Activated CD8-positive, alpha-beta memory T cell treated with anti-CD3 and anti-CD28 coated beads, Interleukin-2, amount 50 U/mL, for 1 hour (primary cell): ENCODE data around the gene QTRT2.

Experiments
- DNase-seq: peaks from one replicate; pipeline ENCODE4 v3.0.0-alpha.2; 2020; ENCODE audit errors: extremely low read depth

The QTRT2 gene

GRCh38 chr3:114056130-114057010, at the start of gene QTRT2, which contains the start of gene CCDC191:
Gene QTRT2 (plus strand): TSS chr3:114056737. CDS start chr3:114065258, 8,521 bp downstream.
Gene CCDC191 (minus strand): TSS chr3:114056526. CDS start chr3:114056466, 60 bp downstream.
- peak; percentile 97 for DNase-seq

DNA sequence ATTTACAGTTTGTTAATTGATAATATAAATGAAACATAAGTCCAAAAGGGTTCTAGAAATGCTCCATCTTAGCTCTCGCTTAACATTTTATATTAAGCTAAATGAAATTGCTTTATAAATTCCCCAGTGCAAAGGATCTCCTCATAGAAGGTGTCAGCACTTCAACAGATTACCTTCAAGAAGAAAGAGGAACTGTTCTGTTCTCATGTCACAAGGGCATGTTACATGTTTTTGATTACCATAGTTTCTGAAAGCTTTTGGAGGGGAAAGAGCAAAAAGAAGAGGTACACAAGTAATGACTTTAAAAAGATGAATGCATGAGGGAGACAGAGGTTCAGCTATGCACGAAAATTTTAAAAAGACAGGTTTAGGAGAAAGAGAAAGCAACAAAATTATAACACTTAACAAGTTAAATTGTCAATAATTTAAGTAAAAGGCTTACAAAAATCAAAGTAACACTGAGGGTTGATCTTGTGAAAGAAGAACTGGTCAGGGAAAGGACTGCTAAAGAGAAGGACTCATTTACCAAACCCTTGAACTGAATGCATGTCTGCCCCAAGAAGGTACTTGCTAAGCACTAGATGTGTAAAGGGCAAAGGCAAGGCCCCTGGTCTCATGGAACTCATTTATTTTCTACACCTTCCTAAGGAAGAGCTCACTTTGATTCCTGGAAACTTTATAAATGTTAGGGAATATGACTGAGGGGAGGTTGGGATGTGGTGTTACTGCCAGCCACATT, 45.3 kb upstream of the QTRT2 start:
- no peak for DNase-seq

- no peak for DNase-seq
Measured at GRCh38 chr3:114014211-114014610, 42.3 kb upstream of the QTRT2 start.

GRCh38 chr3:114019486-114019885, 37.1 kb upstream of the QTRT2 start:
- DNase-seq, result no peak

DNA sequence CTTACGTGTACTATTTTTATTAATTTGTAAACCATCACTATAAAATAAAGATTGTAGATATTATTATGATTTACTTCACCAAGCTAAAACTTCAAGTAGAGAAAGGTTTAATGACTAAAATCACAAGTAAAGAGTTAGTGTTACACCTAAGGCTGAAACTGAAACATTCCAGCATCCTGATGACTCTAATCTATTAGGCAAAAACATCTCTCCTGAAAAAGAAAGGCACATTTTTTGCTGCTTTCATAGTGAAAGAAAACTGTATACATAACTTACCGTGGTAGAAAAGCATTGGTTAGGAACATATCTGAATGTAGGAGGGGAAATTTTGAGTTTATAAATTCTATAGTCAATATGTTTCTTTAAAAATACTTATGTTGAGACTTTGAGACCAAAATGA, 35.6 kb upstream of the QTRT2 start:
- no peak for DNase-seq

DNA sequence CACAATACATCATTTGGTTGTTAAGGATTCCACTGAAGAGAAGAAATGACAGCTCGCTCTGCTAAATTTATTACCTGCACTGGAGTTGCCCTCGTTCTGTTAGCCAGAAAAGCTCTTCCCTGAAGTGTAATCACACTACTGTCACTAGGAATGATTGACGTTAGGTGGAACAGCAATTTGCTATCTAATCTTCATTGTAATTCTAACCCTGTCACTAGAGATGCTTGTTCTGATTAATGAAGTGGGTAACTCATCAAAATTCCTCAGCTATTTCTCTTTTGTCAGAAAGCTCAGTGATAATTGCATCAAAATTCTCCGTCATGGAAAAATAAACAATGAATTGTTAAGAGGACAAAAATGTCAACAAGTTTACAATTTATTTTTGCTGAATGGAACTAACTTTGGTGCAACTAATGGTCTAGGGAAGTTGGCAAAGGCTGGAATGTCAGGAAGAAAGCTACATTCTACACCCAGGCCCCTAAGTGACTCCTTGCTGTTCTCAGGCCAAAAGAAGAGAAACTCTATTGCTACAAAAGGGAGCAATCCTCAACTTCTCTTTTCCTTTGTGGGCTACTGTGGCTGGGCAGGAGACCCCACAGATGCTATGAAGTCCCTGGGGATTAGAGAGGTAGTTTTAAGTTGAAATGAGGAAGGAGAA, 34.3 kb upstream of the QTRT2 start:
- DNase-seq, result no peak

- no peak for DNase-seq
Measured at GRCh38 chr3:114025451-114025850, 31.1 kb upstream of the QTRT2 start.

GRCh38 chr3:114026331-114026730, 30.2 kb upstream of the QTRT2 start:
- DNase-seq, result no peak

- no peak for DNase-seq
Measured at GRCh38 chr3:114033721-114034120, 22.8 kb upstream of the QTRT2 start.

DNA sequence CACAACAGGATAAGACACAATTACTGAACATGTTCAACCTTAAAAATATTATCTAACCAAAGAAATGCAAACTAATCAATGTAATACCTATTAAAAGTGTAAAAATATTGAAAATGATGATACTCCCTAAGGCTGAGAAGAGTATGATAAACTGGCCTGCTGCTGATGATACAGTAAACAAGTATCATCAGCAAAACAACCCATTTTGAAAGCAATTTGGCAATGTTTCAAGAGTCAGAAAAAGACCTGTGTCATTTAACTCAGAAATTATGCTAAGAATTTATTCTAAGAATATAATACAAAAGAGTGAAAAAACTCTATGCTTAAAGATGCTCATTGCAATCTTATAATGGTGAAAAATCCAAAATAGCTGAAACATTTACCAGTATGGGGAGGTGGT, 22.3 kb upstream of the QTRT2 start:
- DNase-seq, result no peak

DNA sequence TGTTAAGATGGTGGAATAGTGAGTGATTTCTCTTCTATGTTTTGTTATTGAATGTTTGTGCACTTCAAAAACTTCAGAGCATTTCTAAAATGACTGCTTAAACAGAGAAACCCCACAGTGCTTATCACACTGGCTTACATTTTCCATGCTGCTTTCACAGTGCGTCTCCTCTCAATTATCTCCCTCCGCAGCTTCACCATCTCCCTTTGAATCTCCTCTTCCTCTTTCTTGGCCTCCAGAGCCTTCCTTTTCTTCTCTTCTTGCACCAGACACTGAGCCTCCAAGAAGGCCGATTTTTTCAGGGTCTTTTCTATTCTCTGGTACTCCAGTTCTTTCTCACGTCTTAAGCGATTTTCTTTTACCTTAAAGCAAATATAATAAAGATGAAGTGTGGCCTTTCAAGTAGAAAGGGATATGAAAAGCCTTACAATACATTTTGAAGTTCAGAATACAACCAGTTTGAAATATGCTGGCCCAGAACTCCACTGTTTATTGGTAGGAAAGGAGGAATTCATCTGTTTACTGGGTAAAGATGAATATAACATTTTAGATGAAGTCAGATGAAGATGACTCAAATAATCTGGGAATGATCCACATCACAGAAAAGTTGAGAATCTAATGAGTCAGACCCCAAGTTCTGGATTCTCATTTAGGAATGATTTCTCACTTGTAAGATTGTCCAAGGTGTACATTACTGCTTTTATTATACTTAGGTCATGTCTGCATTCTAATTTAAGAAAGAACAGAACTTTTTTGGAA, 21.6 kb upstream of the QTRT2 start:
- no peak for DNase-seq

DNA sequence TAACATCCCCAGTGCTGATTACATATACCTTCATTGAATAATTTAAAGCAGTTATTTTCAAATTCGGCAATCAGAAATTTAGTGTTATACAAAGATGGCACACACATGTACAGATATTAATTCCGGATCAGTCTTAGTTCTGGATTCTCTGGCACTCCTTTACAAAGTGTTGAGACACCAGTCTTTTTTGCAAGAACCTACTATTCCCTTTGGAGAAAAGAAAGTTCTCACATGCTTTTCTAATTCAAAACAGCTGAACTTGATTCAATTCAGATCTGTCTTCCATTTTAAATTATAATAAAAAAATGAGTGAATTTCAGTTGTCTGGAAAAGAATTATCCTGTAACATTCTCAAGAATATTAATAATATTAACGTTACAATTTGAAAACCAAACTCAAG, 20.6 kb upstream of the QTRT2 start:
- no peak for DNase-seq

DNA sequence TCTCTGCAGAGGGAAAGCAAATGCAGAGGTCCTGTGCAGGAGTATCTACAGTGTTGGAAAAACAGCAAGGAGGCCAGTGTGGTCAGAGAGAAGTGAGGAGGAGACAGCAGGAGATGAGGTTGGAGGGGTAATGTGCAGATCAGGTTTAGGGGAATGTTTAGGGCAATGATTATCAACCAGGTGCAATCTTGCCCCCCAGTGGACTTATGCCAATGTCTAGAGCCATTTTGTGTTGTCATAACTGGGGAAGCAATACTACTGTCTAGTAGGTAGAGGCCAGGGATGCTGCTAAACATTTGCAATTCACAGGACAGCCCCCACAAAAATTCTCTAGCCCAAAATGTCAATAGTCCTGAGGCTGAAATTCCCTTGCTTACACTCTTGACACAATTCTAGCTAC, 13.3 kb upstream of the QTRT2 start:
- no peak for DNase-seq

- DNase-seq, result no peak
Measured at GRCh38 chr3:114052216-114052615, 4.3 kb upstream of the QTRT2 start.

DNA sequence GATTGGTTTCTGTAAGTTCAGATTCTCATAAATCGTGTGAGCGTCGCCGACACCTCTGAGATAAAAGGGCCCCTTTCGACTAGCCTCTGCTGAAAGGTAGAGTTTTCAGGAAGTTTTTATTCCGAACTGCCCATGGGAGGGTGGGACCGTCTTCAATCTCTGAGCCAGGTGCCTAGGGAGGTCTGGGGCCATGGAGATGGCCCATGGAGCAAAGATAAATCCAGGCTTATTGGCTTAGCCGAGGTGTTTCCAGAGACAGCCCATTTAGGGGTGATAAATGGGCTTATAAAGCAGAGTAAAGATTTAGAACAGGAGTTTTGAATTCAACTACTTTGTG, 442 bp downstream of the QTRT2 start:
- DNase-seq, result no peak

GRCh38 chr3:114058646-114059045, 2.1 kb downstream of the QTRT2 start:
- no peak for DNase-seq

DNA sequence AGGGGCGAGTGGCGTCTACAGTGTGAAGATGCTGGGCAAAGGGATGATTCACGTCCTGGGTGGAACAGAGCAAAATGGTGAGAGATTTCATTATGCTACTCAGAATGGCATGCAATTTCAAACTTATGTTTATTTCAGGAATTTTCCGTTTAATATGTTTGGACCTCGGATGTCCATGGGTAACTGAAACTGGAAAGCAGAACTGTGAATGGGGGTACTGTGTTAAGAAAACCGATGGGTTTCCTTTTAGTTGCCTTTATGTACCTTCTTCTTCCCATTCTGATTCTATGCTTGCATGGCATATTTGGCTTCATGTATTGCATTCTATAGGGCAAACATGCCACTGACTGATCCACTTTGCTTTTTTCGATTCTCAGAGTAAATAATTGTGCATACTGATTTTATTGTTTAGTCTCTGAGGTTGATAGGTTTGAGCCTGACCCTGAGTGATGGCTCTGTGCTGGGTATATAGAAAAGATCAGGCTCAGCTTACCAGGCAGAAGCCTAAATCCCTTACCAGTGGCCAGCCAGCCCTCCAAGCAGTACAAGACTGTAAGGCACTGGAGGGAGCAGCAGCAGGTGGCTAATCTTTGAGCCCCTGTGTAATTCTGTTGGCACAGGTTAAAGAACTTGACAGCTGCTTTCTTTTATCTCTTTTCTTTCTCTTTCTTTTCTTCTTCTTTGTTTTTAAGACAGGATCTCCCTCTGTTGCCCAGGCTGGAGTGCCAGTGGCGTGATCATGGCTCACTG, 4.5 kb downstream of the QTRT2 start:
- no peak for DNase-seq

- no peak for DNase-seq
Measured at GRCh38 chr3:114067804-114068203, 11.3 kb downstream of the QTRT2 start.

DNA sequence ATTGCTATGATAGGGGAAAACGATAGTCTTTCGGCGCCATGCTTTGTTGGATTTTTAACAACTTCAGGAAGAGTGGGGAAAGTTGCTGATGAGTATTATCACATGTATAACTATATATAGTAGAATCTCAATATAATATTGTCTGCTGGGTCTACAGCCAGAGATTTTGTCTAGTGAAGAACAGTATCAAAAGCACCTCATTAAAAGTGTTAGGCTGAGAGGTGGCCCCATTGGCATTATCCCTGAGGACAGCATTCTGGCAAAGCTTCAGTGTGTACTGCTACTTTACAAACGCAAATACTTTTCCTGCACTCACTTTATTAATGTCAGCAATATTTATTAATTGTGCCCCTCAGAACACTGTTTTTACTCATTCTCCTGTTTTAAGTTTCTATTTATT, 11.8 kb downstream of the QTRT2 start:
- no peak for DNase-seq

DNA sequence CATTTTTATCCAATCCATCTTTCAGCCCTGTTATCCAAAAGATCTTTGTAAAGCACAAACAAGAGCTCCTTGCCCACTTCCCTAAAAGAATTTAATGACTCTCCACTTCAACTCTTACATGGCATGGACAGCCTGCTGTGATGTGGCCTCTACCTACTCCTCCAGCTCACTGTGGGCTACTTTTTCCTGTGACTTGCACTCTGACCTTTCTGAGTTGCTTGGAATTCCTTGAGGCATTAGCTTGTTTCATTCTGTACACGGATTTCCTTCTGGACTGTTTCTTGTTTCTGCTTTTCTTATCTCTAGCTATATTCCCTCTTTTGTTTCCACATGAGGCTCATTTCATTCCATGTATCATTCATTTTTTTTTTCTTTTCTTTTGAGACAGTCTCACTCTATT, 15.2 kb downstream of the QTRT2 start:
- no peak for DNase-seq

DNA sequence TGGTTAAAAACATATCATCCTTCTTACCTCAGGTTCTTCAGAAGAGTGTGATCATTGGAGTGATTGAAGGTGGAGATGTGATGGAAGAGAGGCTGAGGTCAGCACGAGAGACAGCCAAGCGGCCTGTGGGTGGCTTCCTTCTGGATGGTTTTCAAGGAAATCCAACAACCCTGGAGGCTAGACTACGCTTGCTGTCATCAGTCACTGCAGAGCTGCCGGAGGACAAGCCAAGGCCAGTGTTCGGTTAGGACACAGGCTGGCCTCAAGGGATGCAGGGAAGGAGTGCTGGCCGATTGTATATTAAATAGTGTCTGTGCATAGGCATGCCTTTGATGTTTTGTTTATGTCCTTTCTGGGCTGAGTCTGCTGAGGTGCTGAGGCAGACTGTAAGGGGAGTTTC, 20.2 kb downstream of the QTRT2 start:
- DNase-seq, result no peak
